Measurements from ENCODE around the gene RIGI. TPM values are rescaled to one million over a fixed set of nuclear protein-coding genes. Genes with fewer than 3 reads are reported as not detected.
A peak's percentile ranks its signal among the peaks of the same experiment; 100 is the strongest.

Gene RIGI
- total and polyA plus RNA-seq, 2 of the 13 experiments (the other 11 are each of a cell fraction or from before 2014, with no cell fraction given) = 3.0 to 8.2 TPM

DNA sequence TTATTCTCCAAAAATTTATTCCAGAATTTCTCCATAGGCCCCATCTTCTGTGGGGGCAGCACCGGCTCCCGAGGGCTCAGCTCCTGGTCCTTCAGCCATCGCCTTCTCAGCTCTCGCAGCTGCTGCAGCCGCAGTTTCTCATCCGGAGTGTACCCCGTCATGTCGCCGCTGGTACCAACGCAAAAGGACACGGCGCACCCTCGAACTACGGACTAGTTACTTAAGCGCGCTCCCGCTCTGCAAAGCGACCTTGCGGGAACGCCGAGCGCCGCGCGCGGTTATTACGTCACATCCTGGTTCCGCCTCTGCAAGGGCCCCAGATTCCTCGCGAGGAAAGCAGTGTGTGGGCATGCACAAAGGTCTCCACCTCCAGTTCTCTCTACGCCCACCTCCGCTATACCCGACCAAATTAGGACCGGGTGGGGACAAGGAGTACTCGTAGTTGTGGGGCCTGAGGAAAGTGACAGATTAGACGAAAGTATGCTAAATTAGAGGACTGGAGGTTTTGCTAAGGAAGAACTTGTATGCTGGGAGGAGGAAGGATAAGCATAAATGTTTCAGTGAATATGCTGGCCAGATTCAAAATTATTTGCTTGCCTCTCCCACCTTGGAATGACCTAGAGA lies 47.0 kb upstream of the RIGI start, which contains the start of gene NDUFB6 (continued):
- TF ChIP-seq ZNF263 (CRISPR knock-in tag; IDR thresholded peaks at IDR 0.05) = 0 out of 2 replicates have a peak, but pooled peaks have one; percentile 7
- TF ChIP-seq, protein P1, sequence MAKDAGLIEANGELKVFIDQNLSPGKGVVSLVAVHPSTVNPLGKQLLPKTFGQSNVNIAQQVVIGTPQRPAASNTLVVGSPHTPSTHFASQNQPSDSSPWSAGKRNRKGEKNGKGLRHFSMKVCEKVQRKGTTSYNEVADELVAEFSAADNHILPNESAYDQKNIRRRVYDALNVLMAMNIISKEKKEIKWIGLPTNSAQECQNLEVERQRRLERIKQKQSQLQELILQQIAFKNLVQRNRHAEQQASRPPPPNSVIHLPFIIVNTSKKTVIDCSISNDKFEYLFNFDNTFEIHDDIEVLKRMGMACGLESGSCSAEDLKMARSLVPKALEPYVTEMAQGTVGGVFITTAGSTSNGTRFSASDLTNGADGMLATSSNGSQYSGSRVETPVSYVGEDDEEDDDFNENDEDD (CRISPR knock-in tag; IDR thresholded peaks at IDR 0.05; ENCODE audit: borderline replicate concordance) = peak; percentile 88
- TF ChIP-seq, protein P2, sequence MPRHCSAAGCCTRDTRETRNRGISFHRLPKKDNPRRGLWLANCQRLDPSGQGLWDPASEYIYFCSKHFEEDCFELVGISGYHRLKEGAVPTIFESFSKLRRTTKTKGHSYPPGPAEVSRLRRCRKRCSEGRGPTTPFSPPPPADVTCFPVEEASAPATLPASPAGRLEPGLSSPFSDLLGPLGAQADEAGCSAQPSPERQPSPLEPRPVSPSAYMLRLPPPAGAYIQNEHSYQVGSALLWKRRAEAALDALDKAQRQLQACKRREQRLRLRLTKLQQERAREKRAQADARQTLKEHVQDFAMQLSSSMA (CRISPR knock-in tag; IDR thresholded peaks at IDR 0.05) = peak; percentile 81; the same call in 1 of the 2 replicates
- no peak for TF ChIP-seq LCORL (IDR thresholded peaks at IDR 0.05)
- TF ChIP-seq LCORL (CRISPR knock-in tag; IDR thresholded peaks at IDR 0.05) = peak; percentile 40; the same call in 1 of the 2 replicates
- TF ChIP-seq, protein P3, sequence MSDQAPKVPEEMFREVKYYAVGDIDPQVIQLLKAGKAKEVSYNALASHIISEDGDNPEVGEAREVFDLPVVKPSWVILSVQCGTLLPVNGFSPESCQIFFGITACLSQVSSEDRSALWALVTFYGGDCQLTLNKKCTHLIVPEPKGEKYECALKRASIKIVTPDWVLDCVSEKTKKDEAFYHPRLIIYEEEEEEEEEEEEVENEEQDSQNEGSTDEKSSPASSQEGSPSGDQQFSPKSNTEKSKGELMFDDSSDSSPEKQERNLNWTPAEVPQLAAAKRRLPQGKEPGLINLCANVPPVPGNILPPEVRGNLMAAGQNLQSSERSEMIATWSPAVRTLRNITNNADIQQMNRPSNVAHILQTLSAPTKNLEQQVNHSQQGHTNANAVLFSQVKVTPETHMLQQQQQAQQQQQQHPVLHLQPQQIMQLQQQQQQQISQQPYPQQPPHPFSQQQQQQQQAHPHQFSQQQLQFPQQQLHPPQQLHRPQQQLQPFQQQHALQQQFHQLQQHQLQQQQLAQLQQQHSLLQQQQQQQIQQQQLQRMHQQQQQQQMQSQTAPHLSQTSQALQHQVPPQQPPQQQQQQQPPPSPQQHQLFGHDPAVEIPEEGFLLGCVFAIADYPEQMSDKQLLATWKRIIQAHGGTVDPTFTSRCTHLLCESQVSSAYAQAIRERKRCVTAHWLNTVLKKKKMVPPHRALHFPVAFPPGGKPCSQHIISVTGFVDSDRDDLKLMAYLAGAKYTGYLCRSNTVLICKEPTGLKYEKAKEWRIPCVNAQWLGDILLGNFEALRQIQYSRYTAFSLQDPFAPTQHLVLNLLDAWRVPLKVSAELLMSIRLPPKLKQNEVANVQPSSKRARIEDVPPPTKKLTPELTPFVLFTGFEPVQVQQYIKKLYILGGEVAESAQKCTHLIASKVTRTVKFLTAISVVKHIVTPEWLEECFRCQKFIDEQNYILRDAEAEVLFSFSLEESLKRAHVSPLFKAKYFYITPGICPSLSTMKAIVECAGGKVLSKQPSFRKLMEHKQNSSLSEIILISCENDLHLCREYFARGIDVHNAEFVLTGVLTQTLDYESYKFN (CRISPR knock-in tag; conservative IDR thresholded peaks at IDR 0.05) = peak; percentile 42; the same call in 1 of the 2 replicates
- TF ChIP-seq, protein P4, sequence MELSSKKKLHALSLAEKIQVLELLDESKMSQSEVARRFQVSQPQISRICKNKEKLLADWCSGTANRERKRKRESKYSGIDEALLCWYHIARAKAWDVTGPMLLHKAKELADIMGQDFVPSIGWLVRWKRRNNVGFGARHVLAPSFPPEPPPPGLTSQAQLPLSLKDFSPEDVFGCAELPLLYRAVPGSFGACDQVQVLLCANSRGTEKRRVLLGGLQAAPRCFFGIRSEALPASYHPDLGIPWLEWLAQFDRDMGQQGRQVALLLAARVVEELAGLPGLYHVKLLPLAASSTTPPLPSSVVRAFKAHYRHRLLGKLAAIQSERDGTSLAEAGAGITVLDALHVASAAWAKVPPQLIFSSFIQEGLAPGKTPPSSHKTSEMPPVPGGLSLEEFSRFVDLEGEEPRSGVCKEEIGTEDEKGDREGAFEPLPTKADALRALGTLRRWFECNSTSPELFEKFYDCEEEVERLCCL (CRISPR knock-in tag; IDR thresholded peaks at IDR 0.05; ENCODE audit: borderline replicate concordance) = no peak
- peak; percentile 79 for TF ChIP-seq ELF4 (CRISPR knock-in tag; IDR thresholded peaks at IDR 0.05; ENCODE audit: borderline replicate concordance)
- peak; percentile 74; the same call in 1 of the 2 replicates for TF ChIP-seq ZSCAN29 (CRISPR knock-in tag; conservative IDR thresholded peaks at IDR 0.05)
- TF ChIP-seq ARID2 (CRISPR knock-in tag; IDR thresholded peaks at IDR 0.05; ENCODE audit: borderline replicate concordance) = no peak
- TF ChIP-seq SP5 (CRISPR knock-in tag; IDR thresholded peaks at IDR 0.05; ENCODE audit: borderline replicate concordance, low read depth) = peak; percentile 51; the same call in 1 of the 2 replicates
- no peak for TF ChIP-seq FIP1L1 (IDR thresholded peaks at IDR 0.05; ENCODE audit: borderline replicate concordance, insufficient read depth, low read depth, low read length)
- peak; percentile 81 for TF ChIP-seq SRY (CRISPR knock-in tag; IDR thresholded peaks at IDR 0.05)
- TF ChIP-seq MTA1 (CRISPR knock-in tag; IDR thresholded peaks at IDR 0.05; ENCODE audit: borderline replicate concordance) = 0 out of 2 replicates have a peak, but pooled peaks have one; percentile 45
- no peak for TF ChIP-seq SMC3 (IDR thresholded peaks at IDR 0.05; ENCODE audit: low read length)
- TF ChIP-seq ZNF343 (CRISPR knock-in tag; IDR thresholded peaks at IDR 0.05) = 0 out of 2 replicates have a peak, but pooled peaks have one; percentile 56
- 0 out of 2 replicates have a peak, but pooled peaks have one; percentile 30 for TF ChIP-seq ZNF329 (CRISPR knock-in tag; IDR thresholded peaks at IDR 0.05; ENCODE audit: low read depth)
- TF ChIP-seq RBAK (CRISPR knock-in tag; IDR thresholded peaks at IDR 0.05) = no peak
- peak; percentile 93 for TF ChIP-seq ZNF605 (CRISPR knock-in tag; IDR thresholded peaks at IDR 0.05)
- TF ChIP-seq PHF20 (CRISPR knock-in tag; IDR thresholded peaks at IDR 0.05) = peak; percentile 99
- TF ChIP-seq, protein P5, sequence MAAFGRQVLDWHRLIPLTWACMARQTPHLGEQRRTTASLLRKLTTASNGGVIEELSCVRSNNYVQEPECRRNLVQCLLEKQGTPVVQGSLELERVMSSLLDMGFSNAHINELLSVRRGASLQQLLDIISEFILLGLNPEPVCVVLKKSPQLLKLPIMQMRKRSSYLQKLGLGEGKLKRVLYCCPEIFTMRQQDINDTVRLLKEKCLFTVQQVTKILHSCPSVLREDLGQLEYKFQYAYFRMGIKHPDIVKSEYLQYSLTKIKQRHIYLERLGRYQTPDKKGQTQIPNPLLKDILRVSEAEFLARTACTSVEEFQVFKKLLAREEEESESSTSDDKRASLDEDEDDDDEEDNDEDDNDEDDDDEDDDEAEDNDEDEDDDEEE (CRISPR knock-in tag; IDR thresholded peaks at IDR 0.05) = 0 out of 2 replicates have a peak, but pooled peaks have one; percentile 63
- TF ChIP-seq DNMT3B (CRISPR knock-in tag; conservative IDR thresholded peaks at IDR 0.05) = 0 out of 2 replicates have a peak, but pooled peaks have one; percentile 61
- TF ChIP-seq GATAD2A (CRISPR knock-in tag; IDR thresholded peaks at IDR 0.05) = peak; percentile 77

Data from HepG2 (cell line).